Measurements from ENCODE around the gene ISX. TPM values are rescaled to one million over a fixed set of nuclear protein-coding genes. Genes with fewer than 3 reads are reported as not detected.

Gene ISX
- total and polyA plus RNA-seq, 9 of the 15 experiments (the other 6 are each of a cell fraction or from before 2014, with no cell fraction given): 0.03 to 0.36 (median 0.07) TPM

- peak; percentile 43; the same call in 1 of the 2 replicates for TF ChIP-seq PKNOX1 (IDR thresholded peaks at IDR 0.05)
- peak; percentile 41 for TF ChIP-seq MEIS2 (IDR thresholded peaks at IDR 0.05; ENCODE audit: partially characterized antibody)
- TF ChIP-seq TAF7 (tag; IDR thresholded peaks at IDR 0.05): no peak
- no peak for TF ChIP-seq SRSF7 (optimal IDR thresholded peaks at IDR 0.05; ENCODE audit: low read depth, low read length)
- peak in 1 of 2 experiments; percentile 38; a peak in 2 of 4 replicates for TF ChIP-seq FOXA3 (CRISPR knock-in tag; conservative IDR thresholded peaks at IDR 0.05 in 1 of 2, IDR thresholded peaks at IDR 0.05 in 1 of 2)
- TF ChIP-seq ATF3 (IDR thresholded peaks at IDR 0.05): peak; percentile 61
- TF ChIP-seq ATF3 (CRISPR knock-in tag; conservative IDR thresholded peaks at IDR 0.05): no peak
- peak; percentile 68 for TF ChIP-seq MGA (IDR thresholded peaks at IDR 0.05)
- TF ChIP-seq BACH1 (tag; IDR thresholded peaks at IDR 0.05): peak; percentile 61; the same call in 1 of the 2 replicates
- 0 out of 2 replicates have a peak, but pooled peaks have one; percentile 17 for TF ChIP-seq VEZF1 (CRISPR knock-in tag; IDR thresholded peaks at IDR 0.05)
- peak; percentile 97 for TF ChIP-seq ZNF316 (IDR thresholded peaks at IDR 0.05)
These were observed 1.3 kb upstream of the ISX start (continued) for GRCh38 chr22:35064664-35065063.
